HG03066 (cell line): ENCODE results near the gene TMEFF2.

Source experiments
- ATAC-seq: cut with Tn5 transposase; IDR thresholded peaks from one replicate; pipeline ENCODE4 v1.9.1; 2021; ENCODE audit warnings: low read depth; ENCODE audit not compliant: unreplicated experiment

Gene TMEFF2

GRCh38 chr2:192194866-192195547, at the start of gene TMEFF2:
TMEFF2 (minus strand) TSS chr2:192194933; CDS start chr2:192194524, 409 bp downstream.
- ATAC-seq = peak; percentile 56

GRCh38 chr2:192243488-192243887, 48.8 kb upstream of the TMEFF2 start:
- no peak for ATAC-seq

GRCh38 chr2:192236136-192236535, 41.4 kb upstream of the TMEFF2 start:
- ATAC-seq = no peak

GRCh38 chr2:192230889-192231453, 36.2 kb upstream of the TMEFF2 start:
- no peak for ATAC-seq

- no peak for ATAC-seq
Measured at GRCh38 chr2:192228685-192229084, 34.0 kb upstream of the TMEFF2 start.

GRCh38 chr2:192218970-192219369, 24.2 kb upstream of the TMEFF2 start:
- ATAC-seq = no peak

GRCh38 chr2:192218377-192218776, 23.6 kb upstream of the TMEFF2 start:
- no peak for ATAC-seq

GRCh38 chr2:192216336-192216735, 21.6 kb upstream of the TMEFF2 start:
- ATAC-seq = no peak

GRCh38 chr2:192215096-192215877, 20.6 kb upstream of the TMEFF2 start:
- ATAC-seq = no peak

- no peak for ATAC-seq
Measured at GRCh38 chr2:192208848-192209247, 14.1 kb upstream of the TMEFF2 start.

GRCh38 chr2:192206399-192206798, 11.7 kb upstream of the TMEFF2 start:
- ATAC-seq = no peak

GRCh38 chr2:192203876-192204275, 9.1 kb upstream of the TMEFF2 start:
- no peak for ATAC-seq

- ATAC-seq = no peak
Measured at GRCh38 chr2:192202373-192202772, 7.6 kb upstream of the TMEFF2 start.

- no peak for ATAC-seq
Measured at GRCh38 chr2:192201116-192201515, 6.4 kb upstream of the TMEFF2 start.

- no peak for ATAC-seq
Measured at GRCh38 chr2:192197357-192197756, 2.6 kb upstream of the TMEFF2 start.

GRCh38 chr2:192196421-192197194, 1.9 kb upstream of the TMEFF2 start:
- no peak for ATAC-seq

- ATAC-seq = peak; percentile 7
Measured at GRCh38 chr2:192195548-192196418, 1.1 kb upstream of the TMEFF2 start.

GRCh38 chr2:192194265-192194865, 368 bp downstream of the TMEFF2 start:
- peak; percentile 27 for ATAC-seq

- ATAC-seq = no peak
Measured at GRCh38 chr2:192190474-192190873, 4.3 kb downstream of the TMEFF2 start.

- ATAC-seq = no peak
Measured at GRCh38 chr2:192186806-192187205, 7.9 kb downstream of the TMEFF2 start.
